ENCODE results near the gene CDR2L. TPM values are rescaled to one million over a fixed set of nuclear protein-coding genes. Genes with fewer than 3 reads are reported as not detected.

The CDR2L gene
- total RNA-seq, 2 donors from 2014 or later = 0.56 to 1.2 TPM

- Mint-ChIP-seq H3K9me3 (no peaks in the 10 kb centered on the region), H3K27ac (peak within 1 kb of the TSS; percentile 96), H3K36me3 (ENCODE audit: low read depth) (peaks cover 48% of the 10 kb centered on the region), H3K4me3 (peak within 1 kb of the TSS; percentile 92), H3K4me1 (peaks cover 16% of the 10 kb centered on the region), H3K27me3 (no peaks in the 10 kb centered on the region)
- peak; percentile 97 for ATAC-seq (replicated peaks)
Measured at GRCh38 chr17:75046407-75047289, 59.2 kb downstream of the CDR2L start, which contains the start of the genes ATP5PD and KCTD2. TSS of gene ATP5PD (minus strand) at chr17:75046969. CDS start at chr17:75042650, 4,319 bp downstream. TSS of gene KCTD2 (plus strand) at chr17:75047225. CDS start at chr17:75047251, 26 bp downstream.

DNA sequence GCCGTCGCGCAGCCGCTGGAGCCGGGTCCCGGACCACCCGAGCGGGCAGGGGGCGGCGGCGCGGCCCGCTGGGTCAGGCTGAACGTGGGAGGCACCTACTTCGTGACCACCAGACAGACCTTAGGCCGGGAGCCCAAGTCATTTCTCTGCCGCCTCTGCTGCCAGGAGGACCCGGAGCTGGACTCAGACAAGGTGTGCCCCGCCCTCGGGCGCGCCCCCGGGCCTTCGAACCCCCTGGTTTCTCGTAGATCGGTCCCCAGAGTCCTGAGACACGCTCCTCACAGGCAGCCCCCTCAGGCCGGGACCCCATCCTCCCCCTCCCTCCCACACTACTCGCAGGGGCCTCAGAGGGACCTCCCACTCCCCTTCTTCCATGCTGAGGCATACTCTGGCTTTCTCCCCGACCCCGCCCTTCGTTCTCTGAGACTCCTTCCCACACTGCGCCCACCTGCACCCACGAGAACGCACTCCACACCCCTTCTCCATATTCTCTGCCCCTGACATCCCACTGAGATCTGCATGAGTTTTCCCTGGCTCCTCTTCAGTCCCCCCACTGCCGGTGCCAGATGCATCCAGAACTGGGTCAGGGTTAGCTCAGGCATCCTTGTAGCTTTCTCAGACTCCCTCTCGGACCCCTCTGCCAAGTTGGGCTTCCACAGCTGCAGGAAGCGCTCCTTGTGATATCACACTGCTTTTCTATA lies 60.1 kb downstream of the CDR2L start:
- Mint-ChIP-seq H3K4me1 (peaks cover 16% of the 10 kb centered on the region), H3K27me3 (no peaks in the 10 kb centered on the region), H3K9me3 (no peaks in the 10 kb centered on the region), H3K27ac (peak overlapping the region; percentile 90), H3K36me3 (ENCODE audit: low read depth) (peaks cover 48% of the 10 kb centered on the region), H3K4me3 (peak overlapping the region; percentile 92)
- ATAC-seq (replicated peaks) = peak; percentile 3

DNA sequence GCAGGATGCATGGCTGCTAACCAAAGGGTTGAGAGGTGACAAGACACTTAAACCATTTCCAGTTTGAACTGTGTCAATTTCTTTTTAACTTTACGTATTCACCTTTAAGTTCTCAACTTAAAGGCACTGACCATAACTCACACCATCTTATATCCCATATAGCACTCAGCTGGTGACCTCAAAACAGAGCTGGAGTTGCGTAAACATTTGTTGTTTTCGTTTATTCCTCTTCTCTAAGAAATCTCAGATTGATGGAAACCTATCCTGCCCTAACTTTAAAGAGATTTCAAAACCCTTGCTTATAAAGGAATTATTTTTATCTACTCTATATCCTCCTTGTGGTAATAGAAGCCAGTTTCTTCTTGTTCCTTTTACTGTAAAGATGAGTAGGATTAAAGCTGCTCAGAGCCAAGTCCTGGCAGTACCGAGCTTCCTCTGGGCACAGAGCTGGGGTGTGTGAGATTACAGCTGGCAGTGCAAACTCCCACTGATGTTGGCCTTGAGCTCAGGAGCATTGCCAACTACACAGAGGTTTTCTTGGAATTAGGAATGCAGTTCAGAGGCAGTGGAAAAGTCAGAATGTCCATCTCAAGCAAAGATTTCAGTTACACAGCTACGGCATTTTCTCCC lies 60.9 kb downstream of the CDR2L start:
- no peaks in the 10 kb centered on the region for H3K27me3 Mint-ChIP-seq
- no peak for ATAC-seq (replicated peaks)
- peaks cover 16% of the 10 kb centered on the region for H3K4me1 Mint-ChIP-seq
- H3K36me3 Mint-ChIP-seq (ENCODE audit: low read depth) = peaks cover 54% of the 10 kb centered on the region
- peak overlapping the region; percentile 90 for H3K27ac Mint-ChIP-seq
- H3K9me3 Mint-ChIP-seq = no peaks in the 10 kb centered on the region
- H3K4me3 Mint-ChIP-seq = peak overlapping the region; percentile 92

DNA sequence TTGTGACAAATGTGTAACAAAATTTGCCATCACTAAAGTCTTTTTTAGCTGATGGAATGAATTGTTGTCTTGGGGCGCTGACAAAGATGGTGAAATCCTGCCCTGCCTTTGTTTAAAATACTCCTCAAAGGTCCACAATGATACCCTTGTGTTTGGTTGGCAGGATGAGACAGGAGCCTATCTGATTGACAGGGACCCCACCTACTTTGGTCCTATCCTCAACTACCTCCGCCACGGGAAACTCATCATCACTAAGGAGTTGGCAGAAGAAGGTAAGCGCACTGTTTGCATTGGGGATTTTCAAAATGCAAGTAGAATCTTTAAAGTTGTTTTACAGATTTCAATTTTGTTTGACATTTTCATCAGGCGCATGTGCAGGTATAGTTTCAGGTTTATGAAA lies 61.6 kb downstream of the CDR2L start:
- peaks cover 16% of the 10 kb centered on the region for H3K4me1 Mint-ChIP-seq
- H3K27me3 Mint-ChIP-seq = no peaks in the 10 kb centered on the region
- no peak for ATAC-seq (replicated peaks)
- peaks cover 61% of the 10 kb centered on the region for H3K36me3 Mint-ChIP-seq (ENCODE audit: low read depth)
- H3K9me3 Mint-ChIP-seq = no peaks in the 10 kb centered on the region
- peak overlapping the region; percentile 92 for H3K4me3 Mint-ChIP-seq
- H3K27ac Mint-ChIP-seq = no peak overlapping the region

GRCh38 chr17:75049706-75050105 lies 62.3 kb downstream of the CDR2L start:
- H3K9me3 Mint-ChIP-seq = no peaks in the 10 kb centered on the region
- H3K27ac Mint-ChIP-seq = no peak overlapping the region
- peaks cover 65% of the 10 kb centered on the region for H3K36me3 Mint-ChIP-seq (ENCODE audit: low read depth)
- no peaks in the 10 kb centered on the region for H3K27me3 Mint-ChIP-seq
- ATAC-seq (replicated peaks) = no peak
- peak overlapping the region; percentile 92 for H3K4me3 Mint-ChIP-seq
- peaks cover 16% of the 10 kb centered on the region for H3K4me1 Mint-ChIP-seq

DNA sequence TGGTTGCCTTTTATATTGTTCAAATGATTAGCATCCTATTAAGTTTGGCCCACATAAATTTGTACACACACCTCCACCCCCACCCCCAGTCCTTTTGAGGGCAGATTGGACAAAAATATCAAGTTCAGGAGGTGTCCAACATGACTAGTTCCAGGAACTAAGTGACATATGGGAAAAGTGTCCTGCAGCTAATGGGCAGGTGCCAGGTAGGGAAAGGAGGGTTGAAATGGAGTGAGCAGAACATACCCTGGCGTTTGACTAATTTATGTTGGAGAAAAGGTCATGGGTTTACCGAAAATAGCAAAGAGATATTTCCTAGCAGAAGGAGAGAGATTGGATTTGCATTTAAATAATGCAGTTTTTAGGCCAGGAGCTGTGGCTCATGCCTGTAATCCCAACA lies 64.5 kb downstream of the CDR2L start:
- ATAC-seq (replicated peaks) = no peak
- Mint-ChIP-seq H3K9me3 (no peaks in the 10 kb centered on the region), H3K36me3 (ENCODE audit: low read depth) (peaks cover 81% of the 10 kb centered on the region), H3K4me3 (no peak overlapping the region), H3K27ac (no peak overlapping the region), H3K27me3 (no peaks in the 10 kb centered on the region), H3K4me1 (peaks cover 11% of the 10 kb centered on the region)

Other genes with a start within 250 kb of the CDR2L start
- gene NHERF1, start 239.0 kb upstream of the CDR2L start, total RNA-seq = 100 to 1,000 TPM in 1 of 2 donors, 10 to 100 TPM in 1; 76.2 to 160 TPM
- 10 to 100 TPM; 31.6 to 39.2 TPM for gene NAT9, start 211.3 kb upstream of the CDR2L start, total RNA-seq
- 1 to 10 TPM in 1 of 2 donors, under 1 TPM in 1; 0.65 to 1.2 TPM for gene GRIN2C, start 127.7 kb upstream of the CDR2L start, total RNA-seq
- 10 to 100 TPM; 56.7 to 58.4 TPM for gene FDXR, start 114.6 kb upstream of the CDR2L start, total RNA-seq
- gene FADS6, start 94.0 kb upstream of the CDR2L start, total RNA-seq = not detected
- gene USH1G, start 64.4 kb upstream of the CDR2L start, total RNA-seq = not detected
- not detected for gene OTOP2, start 63.4 kb upstream of the CDR2L start, total RNA-seq
- gene OTOP3, start 51.7 kb upstream of the CDR2L start, total RNA-seq = not detected
- gene HID1, start 14.9 kb upstream of the CDR2L start, total RNA-seq = 1 to 10 TPM; 1.2 to 2.8 TPM
- 10 to 100 TPM; 25.4 to 48.2 TPM for gene MRPL58, start 25.0 kb downstream of the CDR2L start, total RNA-seq
- gene ATP5PD, start 59.3 kb downstream of the CDR2L start, total RNA-seq = 100 to 1,000 TPM; 164 to 216 TPM
- 10 to 100 TPM; 21.3 to 22.1 TPM for gene KCTD2, start 59.6 kb downstream of the CDR2L start, total RNA-seq
- gene SLC16A5, start 100.3 kb downstream of the CDR2L start, total RNA-seq = 10 to 100 TPM in 1 of 2 donors, 1 to 10 TPM in 1; 5.4 to 14.6 TPM
- gene ARMC7, start 122.3 kb downstream of the CDR2L start, total RNA-seq = 10 to 100 TPM; 10.3 to 14.5 TPM
- gene NT5C, start 144.1 kb downstream of the CDR2L start, total RNA-seq = 10 to 100 TPM; 56.0 to 64.9 TPM
- 100 to 1,000 TPM; 191 to 343 TPM for gene JPT1, start 166.9 kb downstream of the CDR2L start, total RNA-seq
- gene SUMO2, start 195.3 kb downstream of the CDR2L start, total RNA-seq = 100 to 1,000 TPM; 416 to 512 TPM
- 100 to 1,000 TPM; 143 to 161 TPM for gene NUP85, start 218.0 kb downstream of the CDR2L start, total RNA-seq